Endodermal cell (in vitro differentiated cells): ENCODE data around the gene IP6K1. TPM values are rescaled to one million over a fixed set of nuclear protein-coding genes. Genes with fewer than 3 reads are reported as not detected.

Source experiments
- DNase-seq: peaks from one replicate; pipeline ENCODE4 v3.0.0-alpha.2; 2017
- H3K27ac ChIP-seq: 2 replicates; pipeline ENCODE4 v1.5.1; 2013; ENCODE audit warnings: mild to moderate bottlenecking, low read depth, low read length, moderate library complexity
- H3K27me3 ChIP-seq: 2 replicates; pipeline ENCODE4 v1.6.1; 2013; ENCODE audit warnings: mild to moderate bottlenecking, low read length, moderate library complexity; ENCODE audit not compliant: insufficient read depth, control insufficient read depth, poor library complexity, severe bottlenecking
- H3K36me3 ChIP-seq: 2 replicates; pipeline ENCODE4 v1.7.0; 2013; ENCODE audit warnings: mild to moderate bottlenecking, low read length, moderate library complexity; ENCODE audit not compliant: control insufficient read depth, insufficient read depth
- H3K4me1 ChIP-seq: one replicate; pipeline ENCODE4 v1.7.0; 2013; ENCODE audit warnings: low read length; ENCODE audit not compliant: control insufficient read depth, insufficient read depth
- H3K4me3 ChIP-seq: 2 replicates; pipeline ENCODE4 v1.5.1; 2013; ENCODE audit warnings: mild to moderate bottlenecking, low read length, moderate library complexity
- H3K9ac ChIP-seq: 2 replicates; pipeline ENCODE4 v1.6.1; 2013; ENCODE audit warnings: mild to moderate bottlenecking, low read length, moderate library complexity; ENCODE audit not compliant: poor library complexity, severe bottlenecking; ENCODE audit errors: extremely low read depth
- H3K9me3 ChIP-seq: 2 replicates; pipeline ENCODE4 v1.6.1; 2013; ENCODE audit warnings: mild to moderate bottlenecking, low read length, moderate library complexity; ENCODE audit not compliant: control insufficient read depth
- H3K27ac Mint-ChIP-seq: 2 replicates; pipeline ENCODE4 v1.8.0; 2020; ENCODE audit warnings: mixed read lengths
- H3K27me3 Mint-ChIP-seq: 2 replicates; pipeline ENCODE4 v1.8.0; 2021; ENCODE audit warnings: mild to moderate bottlenecking, mixed read lengths; ENCODE audit not compliant: insufficient read depth
- H3K36me3 Mint-ChIP-seq: 2 replicates; pipeline ENCODE4 v1.8.0; 2020; ENCODE audit warnings: low read depth, mixed read lengths
- H3K4me1 Mint-ChIP-seq: 2 replicates; pipeline ENCODE4 v1.8.0; 2020; ENCODE audit warnings: mixed read lengths
- H3K4me3 Mint-ChIP-seq: 2 replicates; pipeline ENCODE4 v1.8.0; 2020; ENCODE audit warnings: mild to moderate bottlenecking, moderate library complexity, mixed read lengths
- H3K9me3 Mint-ChIP-seq: 2 replicates; pipeline ENCODE4 v1.8.0; 2020; ENCODE audit warnings: mild to moderate bottlenecking, mixed read lengths
- WGBS, 2 experiments: methylation state at CpG; one replicate each; pipeline versions ENCODE4 v1.1.5 to v1.1.7; 2013; ENCODE audit warnings: missing lambda C conversion rate in 2 of 2, mixed read lengths in 1 of 2; ENCODE audit not compliant: insufficient coverage in 1 of 2, insufficient read length in 1 of 2; 5-methylcytosine and 5-hydroxymethylcytosine counted together
- total RNA-seq, 2 donors: library from RNA; stranded (reverse); fragmentation: NEBNext Ultra II Directional in 1 of 2; extraction: Animal tissue kit (Norgen Biotek cat#: 25700) in 1 of 2; gene quantifications; 2 replicates in 1 of 2; 3 replicates in 1 of 2; pipeline ENCODE4 v1.2.1, GENCODE V29; 2021
- TF ChIP-seq, protein P1 (sequence below): fragments of 200-600 bp; sonication (generic); conservative IDR thresholded peaks from 2 replicates; pipeline ENCODE4 v1.5.0; 2021; ENCODE audit warnings: antibody characterized with exemption, mild to moderate bottlenecking

IP6K1 gene
- total RNA-seq, 2 donors from 2014 or later = 45.8 to 49.8 TPM

DNA sequence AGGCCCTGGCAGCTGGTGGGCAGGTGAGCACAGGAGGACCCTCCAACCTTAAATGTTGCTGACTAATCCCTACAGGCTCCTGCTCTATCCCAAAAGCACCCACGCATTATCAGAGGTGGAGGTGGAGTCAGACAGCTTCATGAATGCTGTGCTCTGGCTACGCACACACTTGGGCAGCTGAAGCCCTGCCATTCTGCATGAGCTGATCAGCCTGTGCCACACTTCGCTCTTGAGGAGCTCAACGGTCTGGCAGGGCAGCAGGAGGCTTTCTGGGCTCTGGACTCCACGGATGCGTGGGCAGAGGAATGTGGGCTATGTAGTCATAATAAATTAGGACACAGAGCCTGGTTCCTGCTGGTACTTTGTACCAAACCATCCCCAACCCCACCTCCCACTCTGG is 103.2 kb downstream of the IP6K1 start:
- Histone ChIP-seq H3K27me3 (no peaks in the 10 kb centered on the region), H3K27ac (no peak overlapping the region), H3K9ac (no peak overlapping the region), H3K36me3 (peaks cover 56% of the 10 kb centered on the region), H3K4me3 (no peak overlapping the region), H3K9me3 (no peaks in the 10 kb centered on the region), H3K4me1 (no peaks in the 10 kb centered on the region)
- no peaks in the 10 kb centered on the region for H3K27me3 Mint-ChIP-seq
- peaks cover 38% of the 10 kb centered on the region for H3K36me3 Mint-ChIP-seq
- DNase-seq = no peak
- no peak overlapping the region for H3K27ac Mint-ChIP-seq
- H3K4me1 Mint-ChIP-seq = peaks cover 5% of the 10 kb centered on the region
- H3K9me3 Mint-ChIP-seq = no peaks in the 10 kb centered on the region
- no peak overlapping the region for H3K4me3 Mint-ChIP-seq
- WGBS, 2 experiments = 83 to 95% methylated on average over 2 to 6 of the region's 6 CpGs
- TF ChIP-seq, protein P1, sequence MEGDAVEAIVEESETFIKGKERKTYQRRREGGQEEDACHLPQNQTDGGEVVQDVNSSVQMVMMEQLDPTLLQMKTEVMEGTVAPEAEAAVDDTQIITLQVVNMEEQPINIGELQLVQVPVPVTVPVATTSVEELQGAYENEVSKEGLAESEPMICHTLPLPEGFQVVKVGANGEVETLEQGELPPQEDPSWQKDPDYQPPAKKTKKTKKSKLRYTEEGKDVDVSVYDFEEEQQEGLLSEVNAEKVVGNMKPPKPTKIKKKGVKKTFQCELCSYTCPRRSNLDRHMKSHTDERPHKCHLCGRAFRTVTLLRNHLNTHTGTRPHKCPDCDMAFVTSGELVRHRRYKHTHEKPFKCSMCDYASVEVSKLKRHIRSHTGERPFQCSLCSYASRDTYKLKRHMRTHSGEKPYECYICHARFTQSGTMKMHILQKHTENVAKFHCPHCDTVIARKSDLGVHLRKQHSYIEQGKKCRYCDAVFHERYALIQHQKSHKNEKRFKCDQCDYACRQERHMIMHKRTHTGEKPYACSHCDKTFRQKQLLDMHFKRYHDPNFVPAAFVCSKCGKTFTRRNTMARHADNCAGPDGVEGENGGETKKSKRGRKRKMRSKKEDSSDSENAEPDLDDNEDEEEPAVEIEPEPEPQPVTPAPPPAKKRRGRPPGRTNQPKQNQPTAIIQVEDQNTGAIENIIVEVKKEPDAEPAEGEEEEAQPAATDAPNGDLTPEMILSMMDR = no peak

DNA sequence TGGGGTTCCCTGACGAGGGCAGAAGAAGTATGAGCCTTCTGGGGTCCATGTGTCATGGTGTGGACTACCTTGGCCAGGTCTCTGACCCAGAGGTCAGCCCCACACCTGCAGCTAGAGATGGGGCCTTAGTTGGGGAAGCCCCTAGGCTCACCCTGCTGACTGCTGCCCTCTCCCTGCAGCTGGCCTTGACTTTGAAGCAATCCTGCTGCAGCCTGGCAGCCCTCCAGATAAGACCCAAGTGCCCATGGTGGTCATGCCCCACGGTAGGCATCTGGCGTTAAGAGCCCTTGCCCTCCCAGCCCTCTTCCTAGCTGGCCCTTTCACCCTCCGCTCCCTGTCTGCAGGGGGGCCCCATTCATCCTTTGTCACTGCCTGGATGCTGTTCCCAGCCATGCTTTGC is 104.8 kb downstream of the IP6K1 start:
- 88 to 96% methylated on average over 4 of the region's 4 CpGs for WGBS, 2 experiments
- no peak overlapping the region for H3K27ac ChIP-seq
- H3K4me1 ChIP-seq = no peaks in the 10 kb centered on the region
- Mint-ChIP-seq H3K27ac (no peak overlapping the region), H3K4me3 (no peak overlapping the region), H3K36me3 (peaks cover 51% of the 10 kb centered on the region), H3K4me1 (no peaks in the 10 kb centered on the region), H3K9me3 (no peaks in the 10 kb centered on the region), H3K27me3 (no peaks in the 10 kb centered on the region)
- H3K36me3 ChIP-seq = peaks cover 72% of the 10 kb centered on the region
- TF ChIP-seq, protein P1 = no peak
- H3K9me3 ChIP-seq = no peaks in the 10 kb centered on the region
- no peaks in the 10 kb centered on the region for H3K27me3 ChIP-seq
- no peak overlapping the region for H3K9ac ChIP-seq
- no peak for DNase-seq
- no peak overlapping the region for H3K4me3 ChIP-seq

DNA sequence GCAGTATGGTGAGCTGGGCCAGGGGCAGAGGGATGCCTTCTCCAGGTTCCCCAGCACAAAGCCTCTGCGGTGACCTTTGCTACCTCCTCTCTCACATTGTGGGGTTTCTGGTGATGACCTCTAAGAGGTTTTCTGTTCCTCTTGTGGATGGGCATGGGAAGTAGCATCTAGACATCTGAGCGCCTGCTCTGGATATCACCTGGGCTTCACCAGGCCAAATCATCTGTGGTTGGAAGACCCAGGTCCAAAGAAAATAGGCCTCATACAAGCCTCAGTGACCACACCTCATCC is 105.2 kb downstream of the IP6K1 start:
- H3K27ac Mint-ChIP-seq = no peak overlapping the region
- H3K27me3 Mint-ChIP-seq = no peaks in the 10 kb centered on the region
- Histone ChIP-seq H3K4me3 (no peak overlapping the region), H3K27ac (no peak overlapping the region), H3K4me1 (no peaks in the 10 kb centered on the region), H3K36me3 (peaks cover 76% of the 10 kb centered on the region), H3K27me3 (no peaks in the 10 kb centered on the region), H3K9ac (no peak overlapping the region), H3K9me3 (no peaks in the 10 kb centered on the region)
- 100% methylated on average over 1 to 2 of the region's 2 CpGs for WGBS, 2 experiments
- H3K4me3 Mint-ChIP-seq = no peak overlapping the region
- DNase-seq = no peak
- TF ChIP-seq, protein P1 = no peak
- H3K36me3 Mint-ChIP-seq = peaks cover 53% of the 10 kb centered on the region
- no peaks in the 10 kb centered on the region for H3K4me1 Mint-ChIP-seq
- no peaks in the 10 kb centered on the region for H3K9me3 Mint-ChIP-seq
